ENCODE results near the gene RDH11.
"Not testable (repeated sequence)": the region's sequence is repeated elsewhere in the genome, so short reads cannot be mapped to it uniquely, and the experiment has no call there.

RDH11 gene

DNA sequence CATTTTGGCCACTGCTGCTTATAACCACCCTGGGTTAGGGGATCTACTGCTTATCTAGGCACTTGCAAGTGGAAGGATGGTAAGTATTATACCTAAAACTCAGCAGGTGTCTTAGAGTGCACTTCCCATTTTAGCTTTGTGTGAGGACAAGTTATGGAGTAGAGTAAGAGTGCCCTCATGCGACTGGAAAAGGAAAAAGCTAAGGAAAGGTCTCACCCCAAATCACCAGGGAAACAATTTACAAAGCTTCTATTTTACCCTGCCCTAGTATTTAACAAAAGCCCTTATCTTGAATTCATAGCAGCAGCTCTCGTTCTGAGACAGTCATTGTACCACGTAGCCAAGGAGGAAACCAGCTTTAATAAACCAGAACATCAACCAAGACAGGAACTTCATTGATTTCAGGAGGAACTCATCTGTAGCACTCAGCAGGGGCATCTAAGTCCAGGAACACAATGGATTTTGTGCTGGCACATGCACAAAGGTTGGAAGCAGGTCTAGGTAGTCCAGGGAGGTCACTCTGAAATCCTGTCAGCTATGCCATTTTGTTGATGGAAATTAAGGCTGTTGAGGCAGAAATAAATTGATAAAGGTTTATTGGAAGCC is 9.0 kb upstream of the RDH11 start:
- DNase-seq: peak in 27 of 58 donors; percentile 2 to 85 (median 15)

- no peak for DNase-seq
Measured at GRCh38 chr14:67703997-67704396, 8.4 kb upstream of the RDH11 start.

GRCh38 chr14:67701492-67701891 is 5.9 kb upstream of the RDH11 start, which contains the start of gene RDH12:
RDH12 (plus strand) TSS chr14:67701886; CDS start chr14:67722643, 20,757 bp downstream.
- not testable (repeated sequence) for DNase-seq

DNA sequence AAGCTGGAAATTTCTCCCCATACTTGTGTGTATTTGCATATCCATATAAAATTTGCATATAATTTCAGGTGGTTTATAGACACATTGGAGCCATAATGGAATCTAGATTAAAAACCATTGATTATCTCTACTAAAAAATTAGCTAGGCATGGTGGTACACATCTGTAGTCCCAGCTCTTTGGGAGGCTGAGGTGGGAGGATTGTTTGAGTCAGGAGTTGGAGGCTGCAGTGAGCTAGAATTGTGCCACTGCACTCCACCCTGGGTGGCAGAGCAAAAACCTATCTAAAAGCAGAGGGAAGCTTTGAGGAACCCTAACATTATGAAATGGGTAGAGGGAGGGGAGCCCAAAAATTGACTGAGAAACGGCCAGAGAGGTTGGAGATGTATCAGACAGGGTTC is 2.6 kb upstream of the RDH11 start:
- DNase-seq: no peak

- DNase-seq: no peak
Measured at GRCh38 chr14:67697006-67697405, 1.4 kb upstream of the RDH11 start.

DNA sequence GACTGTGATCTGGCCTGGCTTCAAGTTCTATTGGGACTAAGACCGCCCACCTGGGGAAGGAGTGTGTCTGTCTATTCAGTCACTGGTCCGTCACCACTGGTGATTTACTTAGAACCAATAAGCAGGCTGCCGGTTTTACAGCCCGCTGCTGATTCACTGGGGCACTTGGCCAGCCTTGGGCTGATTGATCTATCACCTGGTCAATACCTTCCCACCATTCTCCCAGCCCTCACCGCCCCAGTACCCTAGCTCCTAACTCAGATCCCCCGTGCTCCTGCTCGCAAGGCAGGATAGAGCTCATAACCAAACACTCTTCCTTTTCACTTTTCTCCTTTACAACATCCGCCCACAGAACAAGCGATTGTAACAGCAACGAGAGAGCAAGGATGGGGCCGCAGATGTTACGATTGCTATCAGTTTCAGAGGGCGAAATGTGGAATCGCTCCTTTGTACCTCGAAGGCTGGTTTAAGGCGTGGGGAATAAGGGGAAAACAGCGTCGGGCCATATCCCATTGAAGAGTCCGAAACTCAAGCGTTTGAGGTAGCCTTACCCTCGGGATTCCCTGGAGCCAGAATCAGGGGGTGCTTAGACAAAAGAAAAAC is 672 bp downstream of the RDH11 start:
- peak in 53 of 58 donors; percentile 3 to 84 (median 49) for DNase-seq

DNA sequence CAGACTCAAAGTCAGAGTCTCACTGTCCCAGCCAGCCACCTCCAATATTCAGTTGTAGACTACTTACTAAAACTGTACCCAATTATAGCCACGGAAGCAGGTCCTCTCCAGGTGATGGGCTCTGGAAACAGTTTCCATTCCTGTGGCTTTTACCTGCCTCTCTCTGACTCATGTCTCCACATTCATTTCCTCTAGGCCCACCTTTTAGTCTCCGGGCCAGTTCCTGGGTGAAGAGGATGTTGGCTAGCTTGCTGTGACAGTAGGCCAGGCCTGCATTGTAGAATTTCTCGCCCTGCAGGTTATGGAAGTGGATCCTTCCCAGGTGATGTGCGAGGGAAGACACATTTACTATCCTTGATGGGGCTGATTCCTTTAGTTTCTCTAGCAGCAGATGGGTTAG is 5.6 kb downstream of the RDH11 start:
- no peak for DNase-seq

- no peak for DNase-seq
Measured at GRCh38 chr14:67683842-67684241, 11.7 kb downstream of the RDH11 start.

GRCh38 chr14:67680941-67681340 is 14.6 kb downstream of the RDH11 start:
- DNase-seq: no peak

- DNase-seq: no peak
Measured at GRCh38 chr14:67680121-67680602, 15.4 kb downstream of the RDH11 start.

- no peak for DNase-seq
Measured at GRCh38 chr14:67679006-67679405, 16.6 kb downstream of the RDH11 start.

DNA sequence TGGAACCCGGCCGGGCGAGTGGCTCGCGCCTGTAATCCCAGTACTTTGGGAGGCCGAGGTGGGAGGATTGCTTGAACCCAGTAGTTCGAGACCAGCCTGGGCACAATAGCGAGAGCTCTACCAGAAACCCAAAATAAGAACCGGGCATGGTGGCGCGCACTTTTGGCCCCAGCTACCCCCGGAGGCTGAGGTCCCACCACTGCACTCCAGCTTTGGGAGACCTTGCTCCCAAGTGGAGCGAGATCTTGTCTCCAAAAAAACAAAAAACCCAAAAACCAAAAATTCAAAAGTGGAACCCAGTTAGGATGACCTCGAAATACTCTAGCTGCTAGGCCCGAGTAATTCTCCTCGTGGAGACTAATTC is 20.4 kb downstream of the RDH11 start:
- peak in 2 of 58 donors; percentile 52 to 58 for DNase-seq

DNA sequence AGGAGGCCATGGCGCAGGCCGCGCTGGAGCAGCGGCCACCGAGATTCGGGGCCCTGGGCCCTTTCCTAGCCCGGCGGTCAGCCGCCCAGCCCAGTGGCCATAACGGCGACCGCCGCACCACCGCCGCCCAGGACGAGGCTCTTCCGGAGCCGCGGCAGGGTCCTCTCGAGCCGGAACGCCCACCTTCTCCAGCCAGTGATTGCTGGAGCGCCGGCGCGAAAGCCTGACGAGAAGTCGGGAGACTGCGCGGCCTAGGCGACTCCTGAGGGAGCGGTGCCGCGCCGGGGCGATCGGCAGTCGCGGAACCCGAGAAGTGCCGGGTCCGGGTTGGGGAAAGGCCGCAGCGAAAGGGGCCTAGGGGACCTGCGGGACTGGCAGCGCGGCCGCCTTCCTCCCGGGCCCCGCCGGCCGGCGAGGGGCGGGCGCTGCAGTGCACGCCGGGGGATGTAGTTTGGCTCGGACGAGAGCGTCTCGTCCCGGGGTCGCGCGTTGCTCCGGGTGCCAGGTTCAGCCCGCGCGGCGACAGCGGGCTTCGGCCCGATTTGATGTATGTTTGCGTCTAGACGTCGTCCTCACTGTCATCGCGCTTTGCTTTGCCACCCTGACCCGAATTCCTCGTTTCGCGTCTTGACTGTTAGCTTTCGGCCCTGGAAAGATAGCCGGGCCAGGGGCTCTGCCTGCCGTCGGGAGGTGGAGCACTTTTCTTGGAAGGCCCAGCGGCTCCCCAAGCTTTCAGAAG is 20.9 kb downstream of the RDH11 start, which contains the start of gene VTI1B:
VTI1B (minus strand) TSS at position 153 of the 739 bp plus-strand sequence; CDS start at position 10, 143 bp downstream.
- DNase-seq: peak in 57 of 58 donors; percentile 46 to 94 (median 82)

DNA sequence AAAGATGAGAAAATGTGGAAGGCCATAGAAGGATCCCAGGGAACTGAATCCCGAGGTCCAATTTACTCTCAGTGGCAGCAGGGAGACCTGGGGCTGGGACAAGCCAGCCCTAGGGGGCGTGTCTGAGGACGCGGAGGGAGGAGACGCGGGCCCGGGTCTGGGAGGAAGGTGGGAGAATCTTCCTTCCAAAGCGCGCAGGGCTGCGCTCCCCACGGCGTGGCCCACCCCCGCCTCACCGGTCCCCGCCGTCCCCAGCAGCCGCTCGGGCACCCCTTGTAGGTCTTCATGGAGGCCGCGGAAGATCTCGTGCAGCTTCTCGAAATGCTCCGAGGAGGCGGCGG is 21.5 kb downstream of the RDH11 start:
- DNase-seq: peak in 56 of 58 donors; percentile 18 to 76 (median 56)

DNA sequence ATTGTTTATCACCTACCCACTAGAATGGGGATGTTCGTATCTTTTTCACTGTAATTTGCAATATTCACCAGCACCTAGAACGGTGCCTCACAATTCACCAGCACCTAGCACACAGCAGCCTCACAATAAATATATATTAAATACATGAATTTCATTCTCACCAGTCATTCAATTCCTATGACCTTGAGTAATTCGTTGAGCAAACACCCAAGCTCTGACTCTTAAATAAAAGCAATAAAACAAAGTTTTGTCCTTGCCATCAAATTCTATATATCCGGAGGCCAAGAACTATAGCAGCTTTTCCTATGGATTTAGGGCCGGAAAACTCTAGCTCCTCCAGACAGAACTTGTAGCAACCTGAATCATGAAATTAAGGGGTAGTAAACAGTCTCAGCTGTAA is 22.1 kb downstream of the RDH11 start:
- DNase-seq: no peak

- DNase-seq: no peak
Measured at GRCh38 chr14:67668559-67668958, 27.0 kb downstream of the RDH11 start.

DNA sequence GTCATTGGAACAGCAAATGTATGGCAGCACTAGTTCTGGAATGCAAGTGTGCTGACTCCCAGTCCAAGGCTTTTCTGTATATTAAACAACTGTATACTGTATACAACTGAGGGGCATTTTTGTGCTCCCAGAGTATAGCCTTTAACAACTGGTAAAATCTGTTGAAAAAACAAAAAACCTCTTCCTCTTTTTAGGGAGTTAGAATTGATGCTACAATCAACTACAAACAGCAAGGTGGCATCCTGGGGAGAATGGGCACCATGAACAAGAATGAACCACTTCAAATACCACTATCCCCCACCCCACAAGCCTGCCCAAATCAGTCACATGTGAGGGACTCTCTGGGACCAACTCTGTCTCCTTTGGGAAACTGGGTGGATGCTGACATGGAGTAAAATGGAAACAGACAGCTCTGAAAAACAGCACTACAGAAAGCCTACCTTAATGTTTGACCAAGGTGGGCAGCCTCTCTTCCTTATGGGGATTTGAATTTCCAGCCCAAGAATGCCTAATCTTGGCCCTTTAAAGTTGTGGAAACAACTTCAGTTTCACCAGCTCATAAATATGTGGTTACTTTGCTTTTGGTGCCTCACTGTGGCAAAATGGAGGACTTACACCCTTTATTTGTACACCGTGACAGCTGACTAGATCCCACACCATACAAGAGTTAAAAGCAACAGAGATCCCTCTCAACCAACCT is 28.7 kb downstream of the RDH11 start:
- DNase-seq: peak in 11 of 58 donors; percentile 1 to 45 (median 6)

GRCh38 chr14:67665868-67666267 is 29.7 kb downstream of the RDH11 start:
- DNase-seq: no peak

DNA sequence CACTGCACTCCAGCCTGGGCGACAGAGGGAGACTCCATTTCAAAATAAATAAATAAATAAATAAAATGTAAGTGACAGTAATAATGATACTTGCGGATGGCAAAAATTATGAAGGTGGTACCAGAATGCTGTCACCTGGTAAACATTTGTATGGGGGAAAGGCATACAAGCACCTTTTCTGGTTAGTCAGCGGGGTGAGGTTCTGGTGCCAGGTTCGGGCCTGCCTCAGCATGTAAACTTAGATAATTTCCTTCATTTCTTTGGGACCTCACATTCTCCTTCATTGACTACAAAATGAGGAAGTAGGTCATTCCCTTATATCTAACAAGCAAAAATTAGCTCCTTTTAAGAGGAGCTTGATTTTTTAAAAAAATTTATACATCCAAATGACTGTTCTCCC is 31.9 kb downstream of the RDH11 start:
- DNase-seq: no peak

DNA sequence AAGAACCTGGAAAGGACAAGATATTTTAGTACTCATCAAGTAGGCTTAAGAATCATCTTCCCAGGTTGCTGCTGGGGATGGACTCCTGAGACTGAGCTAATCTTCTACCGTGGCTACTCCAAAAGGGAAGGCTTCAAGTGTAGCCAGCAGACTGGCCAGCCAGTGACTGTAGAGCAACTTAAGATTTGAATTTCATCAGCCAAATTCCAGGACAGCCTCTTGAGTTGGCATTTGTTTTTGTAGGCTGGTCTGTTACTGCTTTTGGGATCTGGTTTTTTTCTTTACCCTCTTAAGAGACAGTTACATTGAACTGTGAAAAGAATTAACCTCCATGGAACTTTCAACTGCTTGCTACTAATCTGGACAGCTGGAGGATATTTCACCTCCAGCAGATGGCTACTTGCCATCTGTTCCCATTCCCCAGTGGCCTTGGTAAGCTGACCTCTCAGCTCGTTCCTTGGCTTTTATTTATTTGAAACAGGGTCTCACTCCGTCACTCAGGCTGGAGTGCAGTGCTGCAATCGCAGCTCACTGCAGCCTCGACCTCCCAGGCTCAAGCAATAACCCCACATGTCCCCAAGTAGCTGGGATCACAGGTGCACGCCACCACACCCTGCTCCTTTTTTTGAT is 41.8 kb downstream of the RDH11 start:
- DNase-seq: no peak

DNA sequence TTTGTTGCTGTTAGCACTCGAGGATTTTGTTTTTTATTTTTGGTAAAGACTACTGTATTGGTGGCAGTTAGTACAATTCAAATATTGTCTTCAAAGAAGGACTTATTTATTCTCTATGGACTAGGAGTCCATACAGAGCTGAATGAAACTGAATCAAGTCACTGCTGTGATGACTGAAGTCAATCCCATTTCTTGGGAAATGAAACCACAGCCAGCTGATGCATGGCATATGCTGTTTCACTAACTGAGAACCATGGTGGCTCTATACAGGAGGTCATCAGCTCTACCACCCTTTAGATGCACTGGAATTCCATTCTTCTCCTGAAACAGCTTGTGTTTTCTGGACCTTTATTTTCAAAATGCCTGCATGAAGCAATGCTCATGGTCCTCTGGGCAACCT is 43.4 kb downstream of the RDH11 start:
- no peak for DNase-seq
